Activated T-cell treated with anti-CD3 and anti-CD28 coated beads, Interleukin-2, amount 50 U/mL, for 48 hours (primary cell): ENCODE measurements around the gene PELO.

Source experiments
- DNase-seq, 2 experiments: peaks; one replicate each; pipeline ENCODE4 v3.0.0-alpha.2; 2020

PELO gene

DNA sequence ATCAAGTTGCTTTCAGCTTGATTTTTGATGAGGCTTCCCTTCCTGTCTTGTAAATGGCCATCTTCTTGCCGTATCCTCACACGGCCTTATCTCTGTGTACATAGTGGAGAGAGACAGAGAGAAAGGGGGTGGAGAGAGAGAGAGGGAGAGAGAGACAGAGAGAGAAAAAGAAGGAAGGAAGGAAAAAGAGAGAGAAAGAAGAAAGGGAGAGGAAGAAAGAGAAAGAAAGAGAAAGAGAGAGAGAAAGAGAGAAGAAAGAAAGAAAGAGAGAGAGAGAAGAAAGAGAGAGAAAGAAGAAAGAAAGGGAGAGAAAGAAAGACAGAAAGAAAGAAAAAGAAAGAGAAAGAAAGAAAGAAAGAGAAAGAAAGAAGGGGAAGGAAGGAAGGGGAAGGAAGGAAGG, 46.6 kb downstream of the PELO start:
- no peak for DNase-seq

DNA sequence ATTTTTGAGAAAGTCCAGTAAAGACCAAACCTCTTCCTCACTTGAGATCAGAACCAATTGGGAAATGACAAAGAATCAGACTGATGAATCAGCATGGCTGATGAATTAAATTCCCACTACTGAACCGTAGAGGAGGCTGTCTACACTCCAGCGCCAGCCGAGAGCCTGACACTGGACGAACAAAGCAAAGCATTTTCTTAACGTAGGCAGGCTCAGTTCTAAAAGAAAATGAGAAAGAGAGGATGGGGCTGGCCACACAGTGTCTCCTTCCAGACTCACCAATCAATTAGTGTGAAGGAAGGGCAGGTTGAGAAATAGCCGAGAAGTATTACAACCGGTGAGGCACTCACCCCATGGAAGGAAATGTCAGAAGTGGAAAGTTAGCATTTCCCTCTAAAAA, 49.4 kb downstream of the PELO start:
- DNase-seq: no peak
